Measurements from ENCODE around the gene BTG4. TPM values are rescaled to one million over a fixed set of nuclear protein-coding genes. Genes with fewer than 3 reads are reported as not detected.
A peak's percentile ranks its signal among the peaks of the same experiment; 100 is the strongest.

BTG4 gene
- polyA plus RNA-seq, 3 donors = not detected

GRCh38 chr11:111455291-111456085 is 56.7 kb downstream of the BTG4 start:
- no peaks in the 10 kb centered on the region for H3K9me3 ChIP-seq (replicated peaks in 1 of 2; ENCODE audit: control insufficient read depth in 1 of 2, insufficient read depth in 1 of 2, low read length in 2 of 2)
- no peaks in the 10 kb centered on the region for H3K79me2 ChIP-seq (ENCODE audit: insufficient read depth, low read length)
- no peak overlapping the region for H3K27ac ChIP-seq (ENCODE audit: low read depth in 1 of 2, low read length in 2 of 2)
- intact Hi-C loops (cut with micrococcal nuclease) = no loop called here
- H3K4me3 ChIP-seq (replicated peaks in 1 of 3; ENCODE audit: low read depth in 2 of 3, low read length in 3 of 3) = no peak overlapping the region
- H2AFZ ChIP-seq (ENCODE audit: insufficient read depth, low read depth, low read length, poor library complexity, severe bottlenecking) = no peak overlapping the region
- 82% methylated on average over 17 of the region's 21 CpGs for WGBS (ENCODE audit: insufficient coverage)
- Mint-ChIP-seq H3K27ac (peak overlapping the region in 1 of 7 donors; percentile 12), H3K36me3 (no peaks in the 10 kb centered on the region), H3K9me3 (no peaks in the 10 kb centered on the region), H3K4me1 (no peaks in the 10 kb centered on the region), H3K4me3 (no peak overlapping the region), H3K27me3 (ENCODE audit: low read depth in 3 of 3) (peaks cover 6 to 13% (median 8%) of the 10 kb centered on the region in 3 donors)
- H3K4me1 ChIP-seq (ENCODE audit: control insufficient read depth in 1 of 2, insufficient read depth in 2 of 2, low read length in 2 of 2) = no peaks in the 10 kb centered on the region
- TF ChIP-seq CTCF (IDR thresholded peaks at IDR 0.05) = no peak
- no peak overlapping the region for H3K4me2 ChIP-seq (replicated peaks; ENCODE audit: extremely low read depth, low read length, poor library complexity, severe bottlenecking)
- H3K27me3 ChIP-seq (ENCODE audit: control insufficient read depth in 2 of 2, insufficient read depth in 2 of 2, low read length in 2 of 2) = no peaks in the 10 kb centered on the region
- H3K9ac ChIP-seq (ENCODE audit: insufficient read depth, low read length, poor library complexity, severe bottlenecking) = no peak overlapping the region
- H3K36me3 ChIP-seq (replicated peaks in 1 of 2; ENCODE audit: control insufficient read depth in 1 of 2, insufficient read depth in 2 of 2, low read length in 2 of 2) = no peaks in the 10 kb centered on the region
- no peak for DNase-seq
- no peaks in the 10 kb centered on the region for H4K20me1 ChIP-seq (ENCODE audit: insufficient read depth, low read length)

GRCh38 chr11:111454561-111455192 is 57.5 kb downstream of the BTG4 start:
- no peak overlapping the region for H3K27ac ChIP-seq (ENCODE audit: low read depth in 1 of 2, low read length in 2 of 2)
- no peaks in the 10 kb centered on the region for H3K9me3 Mint-ChIP-seq
- H3K27me3 Mint-ChIP-seq (ENCODE audit: low read depth in 3 of 3) = peaks cover 5 to 6% (median 5%) of the 10 kb centered on the region in 3 donors
- H3K4me2 ChIP-seq (replicated peaks; ENCODE audit: extremely low read depth, low read length, poor library complexity, severe bottlenecking) = no peak overlapping the region
- H3K4me1 ChIP-seq (ENCODE audit: control insufficient read depth in 1 of 2, insufficient read depth in 2 of 2, low read length in 2 of 2) = no peaks in the 10 kb centered on the region
- H3K36me3 ChIP-seq (replicated peaks in 1 of 2; ENCODE audit: control insufficient read depth in 1 of 2, insufficient read depth in 2 of 2, low read length in 2 of 2) = no peaks in the 10 kb centered on the region
- 70% methylated on average over 8 of the region's 11 CpGs for WGBS (ENCODE audit: insufficient coverage)
- intact Hi-C loops (cut with micrococcal nuclease) = no loop called here
- no peaks in the 10 kb centered on the region for H3K27me3 ChIP-seq (ENCODE audit: control insufficient read depth in 2 of 2, insufficient read depth in 2 of 2, low read length in 2 of 2)
- no peak overlapping the region for H2AFZ ChIP-seq (ENCODE audit: insufficient read depth, low read depth, low read length, poor library complexity, severe bottlenecking)
- no peaks in the 10 kb centered on the region for H3K79me2 ChIP-seq (ENCODE audit: insufficient read depth, low read length)
- peak overlapping the region in 1 of 7 donors; percentile 3 for H3K27ac Mint-ChIP-seq
- no peak overlapping the region for H3K9ac ChIP-seq (ENCODE audit: insufficient read depth, low read length, poor library complexity, severe bottlenecking)
- no peaks in the 10 kb centered on the region for H3K4me1 Mint-ChIP-seq
- H3K4me3 Mint-ChIP-seq = no peak overlapping the region
- DNase-seq = no peak
- H3K4me3 ChIP-seq (replicated peaks in 1 of 3; ENCODE audit: low read depth in 2 of 3, low read length in 3 of 3) = no peak overlapping the region
- TF ChIP-seq CTCF (IDR thresholded peaks at IDR 0.05) = peak; percentile 23
- no peaks in the 10 kb centered on the region for H3K36me3 Mint-ChIP-seq
- no peaks in the 10 kb centered on the region for H4K20me1 ChIP-seq (ENCODE audit: insufficient read depth, low read length)
- no peaks in the 10 kb centered on the region for H3K9me3 ChIP-seq (replicated peaks in 1 of 2; ENCODE audit: control insufficient read depth in 1 of 2, insufficient read depth in 1 of 2, low read length in 2 of 2)
